ENCODE measurements around the gene S100A16.

- TF ChIP-seq CTCF (conservative IDR thresholded peaks at IDR 0.05 in 1 of 2, IDR thresholded peaks at IDR 0.05 in 1 of 2; ENCODE audit: low read depth in 1 of 2, low read length in 2 of 2) (no peak), EZH2 (IDR thresholded peaks at IDR 0.05; ENCODE audit: low read length, missing control alignments) (no peak)
Measured at GRCh38 chr1:153609585-153609907, 3.4 kb downstream of the S100A16 start.
